ENCODE data around the gene ZC3H12C. TPM values are rescaled to one million over a fixed set of nuclear protein-coding genes. Genes with fewer than 3 reads are reported as not detected.

The ZC3H12C gene
- polyA plus RNA-seq, 3 donors, result 6.4 to 8.5 (median 7.9) TPM

DNA sequence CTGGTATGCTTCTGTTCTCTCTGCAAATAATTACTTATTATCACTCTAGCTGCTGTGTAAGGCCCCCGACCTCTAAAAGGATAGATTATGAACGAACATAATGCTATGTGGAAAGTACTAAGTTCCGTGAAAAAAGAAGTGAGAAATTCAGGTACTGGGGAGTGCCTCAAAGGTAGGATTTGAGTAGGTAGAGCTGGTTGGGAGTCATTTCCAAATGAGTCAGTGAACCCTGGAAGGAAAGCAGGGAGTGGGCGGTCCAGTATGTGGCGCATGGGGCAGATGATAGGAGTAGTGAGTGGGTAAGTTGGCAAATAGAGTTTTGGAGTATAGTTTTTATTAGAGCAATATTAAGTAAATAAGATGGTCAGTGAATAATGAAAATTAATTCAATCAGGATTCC, 2.4 kb downstream of the ZC3H12C start:
- DNase-seq, result no peak

DNA sequence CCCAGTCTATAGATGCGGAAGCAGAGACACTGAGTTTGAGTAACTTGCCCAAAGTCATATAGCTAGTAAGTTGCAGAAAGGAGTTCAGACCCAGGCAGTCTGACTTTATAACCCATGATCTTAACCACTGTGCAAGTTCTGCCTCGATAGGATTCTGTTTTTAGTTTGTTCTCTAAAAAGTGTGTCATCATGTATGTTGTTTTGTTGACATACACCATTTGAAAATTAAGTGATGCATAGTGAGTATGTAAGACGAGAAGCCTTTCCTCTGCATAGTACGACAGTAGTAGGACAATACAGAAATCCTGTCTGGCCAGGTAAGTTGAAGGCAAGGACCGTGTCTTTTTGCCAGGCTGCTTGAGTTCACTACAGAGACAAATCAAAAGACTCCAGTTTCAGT, 3.3 kb downstream of the ZC3H12C start:
- DNase-seq, result no peak

DNA sequence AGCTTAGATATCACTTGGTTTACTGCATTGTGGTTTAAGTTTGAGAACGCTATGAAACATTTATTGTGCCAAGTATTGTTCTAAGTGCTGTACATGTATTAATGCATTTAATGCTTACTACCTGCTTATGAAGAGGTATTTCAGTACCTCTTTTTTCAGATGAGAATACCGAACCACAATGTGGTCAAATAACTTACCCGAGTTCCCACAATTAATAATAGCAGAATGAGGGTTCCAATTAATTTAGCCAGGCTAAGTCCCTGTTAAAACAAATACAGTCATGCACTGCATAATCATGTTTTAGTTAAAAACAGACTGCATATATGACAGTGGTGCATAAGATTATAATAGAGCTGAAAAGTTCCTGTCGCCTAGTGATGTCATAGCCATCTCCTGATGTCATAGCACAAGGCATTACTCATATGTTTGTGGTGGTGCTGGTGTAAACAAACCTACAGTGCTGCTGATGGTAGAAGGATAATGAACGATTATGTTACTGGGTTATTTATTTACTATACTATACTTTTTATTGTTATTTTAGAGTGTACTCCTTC, 4.3 kb downstream of the ZC3H12C start:
- no peak for DNase-seq

DNA sequence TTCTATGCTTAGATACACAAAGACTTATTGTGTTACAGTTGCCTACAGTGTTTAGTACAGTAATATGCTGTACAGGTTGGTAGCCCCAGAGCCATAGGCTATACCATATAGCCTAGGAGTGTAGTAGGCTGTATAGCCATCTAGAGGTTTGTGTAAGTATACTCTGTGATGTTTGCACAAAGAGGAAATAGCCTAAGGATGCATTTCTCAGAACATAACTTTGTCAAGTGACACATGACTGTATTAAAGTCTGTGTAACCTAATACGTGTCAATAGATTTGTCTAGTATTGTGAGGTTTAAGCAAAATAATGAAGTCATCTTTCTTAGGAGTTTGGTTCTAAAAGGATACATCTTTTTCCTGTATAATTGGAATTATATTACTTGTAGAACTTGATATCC, 5.5 kb downstream of the ZC3H12C start:
- DNase-seq, result no peak

DNA sequence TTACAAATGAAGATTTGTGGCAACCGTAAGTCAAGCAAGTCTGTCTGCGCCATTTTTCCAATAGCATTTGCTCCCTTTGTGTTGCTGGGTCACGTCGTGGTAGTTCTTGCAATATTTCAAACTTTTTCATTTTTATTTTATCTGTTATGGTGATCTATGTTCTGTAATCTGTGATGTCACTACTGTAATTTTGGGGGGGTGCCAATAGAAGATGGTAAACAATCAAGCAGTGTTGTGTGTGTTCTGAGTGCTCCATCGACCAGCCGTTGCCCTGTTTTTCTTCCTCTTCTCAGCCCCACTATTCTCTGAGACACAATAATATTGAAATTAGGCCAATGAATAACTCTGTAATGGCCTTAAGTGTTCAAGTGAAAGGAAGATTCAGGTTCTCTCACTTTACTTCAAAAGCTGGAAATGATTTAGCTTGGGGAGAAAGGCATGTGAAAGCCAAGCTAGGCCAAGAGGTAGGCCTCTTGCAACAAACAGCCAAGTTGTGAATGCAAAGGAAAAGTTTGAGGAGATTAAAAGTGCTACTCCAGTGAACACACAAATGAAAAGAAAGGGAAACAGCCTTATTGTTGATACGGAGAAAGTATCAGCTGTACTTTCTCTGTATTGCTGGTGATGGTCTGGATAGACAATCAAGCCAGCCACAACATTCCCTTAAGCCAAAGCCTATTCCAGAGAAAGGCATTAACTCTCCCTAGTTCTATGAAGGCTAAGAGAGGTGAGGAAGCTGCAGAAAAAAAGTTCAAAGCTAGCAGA, 7.5 kb downstream of the ZC3H12C start:
- DNase-seq, result no peak

DNA sequence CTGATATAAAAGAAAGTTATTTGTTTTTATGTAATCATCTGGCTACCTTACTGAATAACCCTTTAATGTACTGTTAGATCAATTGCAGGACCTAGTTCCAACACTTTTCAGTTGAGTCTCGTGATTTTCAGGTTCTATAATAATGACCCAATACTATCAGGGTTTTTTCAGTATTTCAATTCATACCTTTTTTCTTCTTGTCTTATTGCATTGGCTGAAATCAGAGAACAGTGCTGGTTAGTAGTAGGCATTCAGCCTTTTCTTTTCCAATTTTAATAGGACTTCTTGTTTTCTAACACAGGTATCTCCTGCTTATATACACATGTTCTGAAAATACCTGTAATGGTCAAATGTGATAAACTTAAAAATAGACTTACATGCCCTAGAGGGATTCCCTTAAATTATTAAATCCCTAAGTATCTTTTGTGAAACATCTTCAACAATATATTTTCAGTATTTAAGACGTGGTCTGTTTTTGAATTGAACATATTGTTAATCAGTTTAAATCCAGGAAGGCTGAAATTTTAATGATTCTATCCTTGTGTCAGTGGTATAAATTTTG, 13.6 kb downstream of the ZC3H12C start:
- DNase-seq, result no peak

DNA sequence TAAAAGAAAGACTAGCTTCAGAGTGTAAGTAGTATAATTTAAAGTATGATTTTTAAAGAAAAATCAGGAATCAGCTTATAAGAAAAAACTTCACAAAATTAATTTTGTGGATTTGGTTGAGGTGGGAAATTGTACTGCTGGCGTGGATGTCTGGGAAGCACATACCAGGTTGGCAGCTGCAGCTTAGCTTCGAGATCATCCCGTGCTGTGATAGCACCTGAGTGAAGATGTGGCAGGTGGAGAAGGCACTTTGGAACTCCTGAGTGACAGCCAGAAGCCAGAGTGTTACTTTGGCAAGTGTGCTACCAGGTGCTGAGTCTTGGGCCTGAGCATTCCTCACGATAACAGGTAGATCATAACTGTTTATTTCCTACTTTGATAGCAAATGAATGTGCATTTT, 17.7 kb downstream of the ZC3H12C start:
- DNase-seq, result no peak

DNA sequence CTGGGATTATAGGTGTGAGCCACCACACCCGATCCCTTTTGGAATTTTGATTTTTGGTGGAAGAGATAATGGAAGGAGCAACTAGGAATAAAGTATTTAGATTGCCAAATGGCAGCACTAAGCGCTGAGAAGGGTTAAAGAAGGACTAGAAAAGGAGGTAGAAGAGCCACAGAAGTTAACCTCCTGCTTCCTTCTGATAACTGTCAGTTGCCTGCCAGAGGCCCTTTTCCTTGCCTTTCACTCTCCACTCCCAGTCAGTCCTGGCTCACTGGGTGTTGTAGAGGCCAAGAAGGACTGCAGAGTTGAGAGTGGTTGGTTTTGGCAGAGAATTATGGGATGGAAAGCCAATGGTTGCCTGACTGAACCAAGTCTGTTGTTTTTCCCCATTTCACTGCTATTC, 19.3 kb downstream of the ZC3H12C start:
- DNase-seq, result no peak

DNA sequence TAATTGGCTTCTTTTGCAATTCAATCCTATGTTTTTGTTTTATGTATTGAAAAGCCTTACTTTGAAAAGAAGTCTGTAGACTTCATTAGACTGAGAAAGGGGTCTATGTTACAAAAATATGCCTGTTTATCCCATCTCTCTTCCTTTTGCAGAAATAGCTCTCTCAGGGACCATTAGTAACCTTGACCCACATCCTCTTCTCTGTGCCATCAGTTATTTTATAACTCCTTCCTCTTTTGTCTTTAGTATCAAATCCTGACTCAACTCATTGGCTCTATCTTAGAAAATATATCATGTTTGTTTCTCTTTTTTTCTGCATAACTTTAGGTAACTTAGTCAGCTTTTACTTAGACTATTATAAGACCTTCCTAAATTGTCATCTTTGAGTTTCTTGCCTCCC, 20.3 kb downstream of the ZC3H12C start:
- DNase-seq, result no peak

DNA sequence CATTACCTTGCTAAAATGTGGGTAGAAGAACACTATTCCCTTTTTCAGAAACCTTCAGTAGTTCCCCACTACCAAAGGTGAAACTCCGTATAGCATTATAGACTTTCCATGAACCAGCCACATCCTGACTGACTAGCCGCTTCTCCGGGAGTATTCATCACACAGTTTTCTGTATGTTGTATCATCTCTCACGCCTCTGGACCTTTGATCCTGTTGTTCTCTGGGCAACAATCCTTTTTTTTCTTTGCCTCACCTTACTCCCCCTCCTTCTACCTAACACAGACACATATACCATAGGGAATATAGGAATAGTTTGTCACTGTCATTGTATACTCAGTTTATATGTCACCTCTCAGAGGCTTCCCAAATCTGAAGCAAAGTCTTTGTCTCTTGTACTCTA, 20.8 kb downstream of the ZC3H12C start:
- no peak for DNase-seq

DNA sequence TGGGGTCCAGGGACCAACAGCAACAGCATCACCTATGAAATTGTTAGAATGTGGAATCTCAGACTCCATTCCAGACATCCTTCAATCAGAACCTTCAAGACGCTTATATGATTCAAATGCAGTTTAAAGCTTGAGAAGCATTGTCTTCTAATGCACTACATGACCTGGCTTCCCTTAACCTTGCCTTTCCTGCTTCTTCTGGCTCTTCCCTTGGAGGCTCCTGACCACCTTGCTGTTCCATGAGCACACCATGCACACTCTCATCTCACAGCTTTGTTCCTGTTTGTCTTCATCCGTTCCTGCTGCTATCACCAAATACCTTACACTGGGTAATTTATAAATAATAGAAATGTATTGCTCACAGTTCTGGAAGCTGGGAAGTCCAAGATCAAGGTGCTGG, 26.1 kb downstream of the ZC3H12C start:
- no peak for DNase-seq

DNA sequence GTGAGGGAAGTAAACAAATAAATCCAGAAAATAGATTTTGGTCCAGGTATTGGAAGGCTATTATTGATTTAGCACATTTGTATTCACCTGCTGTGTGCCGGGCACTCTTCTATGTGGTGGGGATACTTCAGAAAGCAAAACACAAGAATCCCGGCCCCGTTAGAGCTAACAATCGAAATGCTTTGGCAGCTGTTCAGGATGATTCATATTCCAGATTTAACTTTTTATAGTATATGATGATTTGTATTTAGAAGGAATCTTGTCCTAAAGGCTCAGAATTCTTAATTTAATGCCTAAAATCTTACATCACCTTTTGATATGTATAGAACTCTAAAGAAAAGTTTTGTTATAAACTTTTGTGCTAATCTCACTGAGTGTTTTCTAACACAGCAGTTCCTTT, 28.0 kb downstream of the ZC3H12C start:
- DNase-seq, result no peak

DNA sequence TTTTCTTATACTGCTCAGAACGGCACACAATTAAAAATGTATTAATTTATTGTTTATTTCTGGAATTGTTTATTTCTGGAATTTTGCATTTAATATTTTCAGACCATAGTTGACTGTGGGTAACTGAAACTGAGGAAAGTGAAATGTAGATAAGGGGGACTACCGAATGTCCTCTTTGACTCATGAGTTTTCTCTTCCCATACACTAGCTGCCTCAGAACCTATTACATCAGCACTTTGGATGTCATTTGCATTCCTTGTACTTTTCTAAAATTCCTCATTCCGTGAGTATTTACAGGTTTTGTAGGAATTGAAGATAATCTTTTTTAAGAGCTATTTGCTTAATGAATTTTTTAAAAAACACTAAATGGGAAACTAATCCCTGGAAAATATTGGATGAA, 29.8 kb downstream of the ZC3H12C start:
- DNase-seq, result no peak

DNA sequence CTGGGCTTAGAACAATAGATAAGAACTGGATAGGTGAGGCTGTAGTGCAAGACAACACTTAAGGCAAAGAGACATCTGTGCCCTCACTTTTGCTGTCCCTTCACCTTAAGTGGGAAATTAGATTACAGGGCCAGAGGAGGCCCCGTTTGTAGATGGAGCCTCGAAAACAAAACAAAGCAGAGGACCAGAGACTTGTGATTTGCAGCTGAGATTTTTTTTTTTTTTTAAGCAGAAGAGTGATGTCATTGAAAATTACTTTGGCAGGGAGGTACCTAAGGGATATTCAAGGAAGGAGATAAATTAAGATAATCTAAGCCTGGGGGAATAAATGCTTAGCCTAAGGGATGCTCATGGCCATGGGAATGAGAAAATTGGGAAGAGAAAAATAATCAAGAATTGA, 31.4 kb downstream of the ZC3H12C start:
- DNase-seq, result no peak

DNA sequence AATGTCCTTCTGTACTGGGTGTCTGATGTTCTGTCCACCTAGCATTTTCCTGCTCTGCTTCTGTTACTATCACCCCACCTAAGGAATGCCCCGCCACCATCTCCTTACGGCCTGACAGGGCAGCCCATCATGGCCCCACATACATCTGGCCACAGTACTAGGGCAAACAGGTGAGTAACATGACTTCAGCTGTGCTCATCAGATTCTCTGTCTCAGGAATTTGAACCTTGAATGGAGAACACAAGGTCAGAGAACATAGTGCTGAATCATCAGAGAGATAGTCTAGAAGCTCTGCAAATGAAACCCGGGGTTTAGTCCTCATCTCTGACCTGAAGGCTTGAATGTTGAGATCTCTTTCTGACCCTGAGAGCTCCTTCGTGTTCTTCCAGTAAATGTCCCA, 32.4 kb downstream of the ZC3H12C start:
- DNase-seq, result no peak

DNA sequence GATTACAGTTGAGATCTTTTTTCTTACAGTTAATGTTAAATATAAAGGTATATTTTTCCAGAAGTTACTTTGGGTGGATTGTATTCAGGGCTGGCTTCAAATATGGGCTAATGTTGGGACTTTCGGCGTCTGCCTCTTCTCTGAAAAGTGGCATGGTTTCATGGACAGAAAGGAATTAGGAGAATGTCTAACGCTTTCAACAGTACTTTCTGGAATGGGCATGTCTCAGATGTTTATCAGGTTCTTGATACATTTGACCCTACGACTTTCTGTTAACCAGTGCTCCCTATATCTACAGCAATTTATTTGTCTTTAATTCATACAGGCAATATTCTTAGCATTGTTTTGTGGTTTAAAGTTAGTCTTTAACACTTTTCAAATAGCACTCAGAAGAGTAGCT, 33.7 kb downstream of the ZC3H12C start:
- no peak for DNase-seq

DNA sequence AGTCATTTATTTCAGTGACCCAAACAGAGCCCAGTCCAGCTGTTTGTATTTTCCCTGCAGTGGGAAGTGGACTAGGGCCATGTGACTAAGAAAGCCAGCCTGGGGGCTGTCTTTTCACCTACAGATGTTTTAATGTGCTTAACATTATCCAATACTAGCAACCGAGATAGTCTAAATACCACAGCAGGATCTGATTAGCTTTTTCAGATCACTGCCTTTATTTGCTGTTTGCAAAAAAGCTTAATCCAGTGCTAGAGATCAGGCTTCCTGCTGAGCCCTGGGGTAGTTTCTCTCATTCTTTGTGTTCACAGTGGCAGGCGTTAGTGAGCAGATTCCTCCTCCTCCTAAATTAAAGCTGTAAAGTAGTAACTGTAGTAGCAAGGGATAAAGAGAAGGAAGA, 35.0 kb downstream of the ZC3H12C start:
- peak; percentile 2 for DNase-seq

DNA sequence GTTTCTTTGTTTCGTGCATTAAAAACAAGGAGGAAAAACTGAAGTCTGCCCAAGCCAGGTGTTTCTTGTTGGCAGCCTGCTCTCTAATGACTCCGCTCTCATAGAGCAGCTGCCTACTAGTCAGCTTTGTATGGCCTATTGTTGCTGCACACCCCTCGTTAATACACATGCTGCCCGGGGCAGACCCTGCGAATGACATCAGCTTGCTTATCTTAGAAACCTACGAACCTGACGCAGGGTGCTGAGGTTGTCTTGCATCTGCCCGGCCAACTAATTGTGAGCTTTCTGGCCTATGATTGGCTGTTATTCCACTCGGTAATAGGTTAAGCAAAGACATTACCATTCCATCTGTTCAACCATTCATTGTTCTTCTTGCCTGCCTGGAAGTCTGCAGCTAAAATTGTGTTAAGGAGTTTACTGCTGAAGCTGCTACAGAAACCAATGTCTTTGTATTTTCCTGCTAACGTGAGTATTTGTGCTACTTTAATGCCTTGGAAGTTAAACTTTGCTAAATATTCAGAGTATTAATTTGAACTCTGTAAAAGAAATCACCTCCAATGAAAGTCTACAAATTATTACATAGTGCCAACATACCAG, 37.5 kb downstream of the ZC3H12C start:
- DNase-seq, result peak; percentile 11

DNA sequence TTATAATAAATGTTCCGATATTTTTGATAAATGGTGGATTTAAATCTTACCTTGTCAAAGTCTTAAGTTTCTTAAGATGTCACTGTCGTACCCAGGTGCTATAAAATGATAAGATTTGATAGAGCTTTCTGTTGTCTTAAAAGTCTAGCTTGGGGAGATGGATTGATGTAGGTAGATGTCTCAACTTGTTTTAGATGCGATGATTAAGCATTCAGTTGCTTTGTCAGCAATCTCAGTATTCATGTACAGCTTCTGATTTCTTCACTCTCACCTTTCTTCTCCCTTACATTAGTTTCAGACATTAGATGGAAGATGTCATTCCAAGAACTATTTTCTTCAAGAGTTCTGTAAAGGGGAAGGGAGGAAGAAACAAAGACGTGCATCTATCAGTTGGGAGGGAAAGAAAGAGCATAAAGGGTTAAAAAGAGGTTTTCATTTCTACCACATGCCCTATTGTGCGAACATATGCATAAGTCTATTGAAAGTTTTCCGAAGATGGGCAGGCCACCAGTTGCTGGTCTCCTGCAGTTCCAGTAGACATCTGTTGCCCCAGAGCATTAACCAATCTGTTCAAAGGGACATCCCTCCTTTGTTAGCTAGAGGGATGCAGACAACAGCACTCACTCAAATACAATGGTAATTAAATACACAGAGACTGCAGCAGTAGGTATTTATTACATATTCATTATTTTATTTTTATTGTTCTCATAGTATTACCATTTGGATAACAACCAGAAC, 38.4 kb downstream of the ZC3H12C start:
- DNase-seq, result no peak

DNA sequence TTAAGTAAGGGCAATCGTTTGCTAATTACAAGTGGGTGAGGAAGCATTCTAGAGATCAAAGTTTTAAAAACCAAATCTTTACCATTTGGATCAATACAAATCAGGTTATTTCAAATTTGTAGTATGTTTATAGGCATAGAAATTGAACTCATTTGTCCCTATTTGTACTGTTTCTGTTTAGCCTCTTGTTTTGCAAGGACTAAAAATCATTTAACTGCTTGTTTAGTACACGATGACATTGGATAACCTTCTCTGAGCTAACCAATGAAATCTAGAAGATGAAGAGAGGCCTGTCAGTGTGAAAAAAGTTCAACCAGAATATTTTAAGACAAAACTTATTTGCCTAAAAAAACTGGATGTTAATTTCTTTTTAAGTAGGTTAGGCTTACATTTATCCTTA, 40.0 kb downstream of the ZC3H12C start:
- no peak for DNase-seq

DNA sequence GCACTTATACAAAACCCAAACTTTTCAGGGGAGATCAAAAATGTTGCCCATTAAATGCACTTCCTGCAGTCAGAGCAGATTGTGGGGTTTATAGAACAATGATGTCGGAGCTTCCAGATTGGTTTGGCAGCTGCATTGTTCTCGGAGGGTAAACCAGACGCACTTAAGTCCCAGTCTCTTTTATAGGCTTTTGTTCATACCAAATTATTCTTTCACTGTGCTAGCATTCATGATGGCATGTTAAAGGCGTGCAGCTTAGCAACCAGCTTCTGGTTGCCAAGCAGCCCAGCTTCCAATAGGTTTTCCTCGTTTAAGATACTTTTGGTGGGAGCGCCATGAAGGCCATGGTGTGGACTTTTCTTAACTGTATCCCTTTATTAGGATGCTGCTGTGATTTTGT, 40.9 kb downstream of the ZC3H12C start:
- DNase-seq, result no peak

DNA sequence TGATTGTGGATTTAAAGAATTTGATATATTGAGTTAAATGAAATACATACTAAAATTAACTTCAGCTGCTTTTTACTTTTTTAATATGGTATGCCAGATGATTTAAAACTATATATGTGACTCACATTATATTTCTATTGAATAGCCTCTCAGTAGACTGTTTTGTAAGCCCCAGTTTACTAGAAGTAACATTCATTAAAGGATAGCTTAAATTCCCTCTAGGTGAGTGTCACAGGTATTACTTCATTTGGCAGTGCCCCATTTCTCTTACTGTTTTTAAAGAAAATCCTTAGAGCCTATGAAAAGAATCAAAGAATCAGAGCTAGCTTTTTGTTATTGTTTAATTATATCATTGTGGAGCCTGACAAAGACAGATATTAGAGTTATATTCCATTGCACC, 48.6 kb downstream of the ZC3H12C start:
- DNase-seq, result no peak
